ENCODE data around the gene ARFGEF3. TPM values are rescaled to one million over a fixed set of nuclear protein-coding genes. Genes with fewer than 3 reads are reported as not detected.

The ARFGEF3 gene
- total RNA-seq, 3 donors from 2014 or later = 10.1 to 24.3 (median 21.1) TPM

- no peak for ATAC-seq
- Histone ChIP-seq H3K4me1 (ENCODE audit: low read depth) (peaks cover 12% of the 10 kb centered on the region), H3K36me3 (ENCODE audit: low read depth) (no peaks in the 10 kb centered on the region), H3K9me3 (no peaks in the 10 kb centered on the region), H3K4me3 (no peak overlapping the region)
- intact Hi-C loops (cut with DNase I, micrococcal nuclease) = no loop called here
- no peak for DNase-seq
- TF ChIP-seq CTCF (IDR thresholded peaks at IDR 0.05) = no peak
Observed at GRCh38 chr6:138226700-138227315, 65.1 kb downstream of the ARFGEF3 start.

- TF ChIP-seq CTCF (IDR thresholded peaks at IDR 0.05) = no peak
- Histone ChIP-seq H3K4me3 (no peak overlapping the region), H3K36me3 (ENCODE audit: low read depth) (no peaks in the 10 kb centered on the region), H3K4me1 (ENCODE audit: low read depth) (peaks cover 12% of the 10 kb centered on the region), H3K9me3 (no peaks in the 10 kb centered on the region)
- intact Hi-C loops (cut with DNase I, micrococcal nuclease) = no loop called here
- DNase-seq (peak; percentile 57 to 67 (median 59)), ATAC-seq (peak; percentile 76)
Observed at GRCh38 chr6:138227316-138227781, 65.6 kb downstream of the ARFGEF3 start.

- ATAC-seq = no peak
- Histone ChIP-seq H3K4me1 (ENCODE audit: low read depth) (peaks cover 12% of the 10 kb centered on the region), H3K36me3 (ENCODE audit: low read depth) (no peaks in the 10 kb centered on the region), H3K4me3 (no peak overlapping the region), H3K9me3 (no peaks in the 10 kb centered on the region)
- no peak for TF ChIP-seq CTCF (IDR thresholded peaks at IDR 0.05)
- DNase-seq = no peak
- intact Hi-C loops (cut with DNase I, micrococcal nuclease) = no loop called here
Observed at GRCh38 chr6:138229072-138229471, 67.3 kb downstream of the ARFGEF3 start.

GRCh38 chr6:138229663-138230179, 68.0 kb downstream of the ARFGEF3 start:
- Histone ChIP-seq H3K4me1 (ENCODE audit: low read depth) (peaks cover 12% of the 10 kb centered on the region), H3K36me3 (ENCODE audit: low read depth) (no peaks in the 10 kb centered on the region), H3K9me3 (no peaks in the 10 kb centered on the region), H3K4me3 (no peak overlapping the region)
- DNase-seq (no peak), ATAC-seq (no peak)
- intact Hi-C loops (cut with DNase I, micrococcal nuclease) = no loop called here
- TF ChIP-seq CTCF (IDR thresholded peaks at IDR 0.05) = no peak

- H3K36me3 ChIP-seq (ENCODE audit: low read depth) = no peaks in the 10 kb centered on the region
- intact Hi-C loops (cut with DNase I, micrococcal nuclease) = no loop called here
- H3K4me3 ChIP-seq = no peak overlapping the region
- DNase-seq (no peak), ATAC-seq (no peak)
- H3K4me1 ChIP-seq (ENCODE audit: low read depth) = peaks cover 12% of the 10 kb centered on the region
- H3K9me3 ChIP-seq = no peaks in the 10 kb centered on the region
- no peak for TF ChIP-seq CTCF (IDR thresholded peaks at IDR 0.05)
Observed at GRCh38 chr6:138230221-138230620, 68.5 kb downstream of the ARFGEF3 start.

Measured in mucosa of descending colon (tissue), 3 donors.